ENCODE measurements around the gene ZNF90. TPM values are rescaled to one million over a fixed set of nuclear protein-coding genes. Genes with fewer than 3 reads are reported as not detected.
"Not testable (repeated sequence)": the region's sequence is repeated elsewhere in the genome, so short reads cannot be mapped to it uniquely, and the experiment has no call there.

Gene ZNF90
- total RNA-seq, 1 experiment from 2014 or later, result 112 TPM

GRCh38 chr19:20051841-20052768, 25.7 kb upstream of the ZNF90 start:
- 0 out of 2 replicates have a peak, but pooled peaks cover 2% of the 10 kb centered on the region for H3K9me3 Mint-ChIP-seq
- DNase-seq (ENCODE audit: low spot score) (peak; percentile 99), ATAC-seq (peak; percentile 97)
- H3K4me3 Mint-ChIP-seq, result peak overlapping the region; percentile 95
- H3K27ac Mint-ChIP-seq, result peak overlapping the region; percentile 98
- POLR2A ChIA-PET, result interaction anchor here (0.6 to 2.6 kb wide), 20 partner anchors 9 to 947 kb away, joined by 3 to 39 read pairs (median 5); partner anchors contain the start of genes ZNF253, ZNF486, ZNF682 and ZNF90
- CTCF ChIA-PET, result interaction anchor here (0.6 to 2.0 kb wide), 10 partner anchors 13 to 506 kb away, joined by 3 to 14 read pairs (median 4); partner anchors contain the start of genes ZNF486 and ZNF682
- no peaks in the 10 kb centered on the region for H3K36me3 Mint-ChIP-seq
- H3K27me3 Mint-ChIP-seq (ENCODE audit: low read depth), result no peaks in the 10 kb centered on the region
- TF ChIP-seq, protein P1, sequence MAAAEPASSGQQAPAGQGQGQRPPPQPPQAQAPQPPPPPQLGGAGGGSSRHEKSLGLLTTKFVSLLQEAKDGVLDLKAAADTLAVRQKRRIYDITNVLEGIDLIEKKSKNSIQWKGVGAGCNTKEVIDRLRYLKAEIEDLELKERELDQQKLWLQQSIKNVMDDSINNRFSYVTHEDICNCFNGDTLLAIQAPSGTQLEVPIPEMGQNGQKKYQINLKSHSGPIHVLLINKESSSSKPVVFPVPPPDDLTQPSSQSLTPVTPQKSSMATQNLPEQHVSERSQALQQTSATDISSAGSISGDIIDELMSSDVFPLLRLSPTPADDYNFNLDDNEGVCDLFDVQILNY (CRISPR knock-in tag; IDR thresholded peaks at IDR 0.05), result 0 out of 2 replicates have a peak, but pooled peaks have one; percentile 45
- 0 out of 2 replicates have a peak, but pooled peaks have one; percentile 73 for TF ChIP-seq FOXK1 (CRISPR knock-in tag; IDR thresholded peaks at IDR 0.05)
- no peak for TF ChIP-seq GTF2I (CRISPR knock-in tag; conservative IDR thresholded peaks at IDR 0.05)
- TF ChIP-seq, protein P2, sequence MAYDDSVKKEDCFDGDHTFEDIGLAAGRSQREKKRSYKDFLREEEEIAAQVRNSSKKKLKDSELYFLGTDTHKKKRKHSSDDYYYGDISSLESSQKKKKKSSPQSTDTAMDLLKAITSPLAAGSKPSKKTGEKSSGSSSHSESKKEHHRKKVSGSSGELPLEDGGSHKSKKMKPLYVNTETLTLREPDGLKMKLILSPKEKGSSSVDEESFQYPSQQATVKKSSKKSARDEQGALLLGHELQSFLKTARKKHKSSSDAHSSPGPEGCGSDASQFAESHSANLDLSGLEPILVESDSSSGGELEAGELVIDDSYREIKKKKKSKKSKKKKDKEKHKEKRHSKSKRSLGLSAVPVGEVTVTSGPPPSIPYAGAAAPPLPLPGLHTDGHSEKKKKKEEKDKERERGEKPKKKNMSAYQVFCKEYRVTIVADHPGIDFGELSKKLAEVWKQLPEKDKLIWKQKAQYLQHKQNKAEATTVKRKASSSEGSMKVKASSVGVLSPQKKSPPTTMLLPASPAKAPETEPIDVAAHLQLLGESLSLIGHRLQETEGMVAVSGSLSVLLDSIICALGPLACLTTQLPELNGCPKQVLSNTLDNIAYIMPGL (CRISPR knock-in tag; IDR thresholded peaks at IDR 0.05), result peak; percentile 30; the same call in 1 of the 2 replicates
- TF ChIP-seq MAX (CRISPR knock-in tag; IDR thresholded peaks at IDR 0.05), result peak; percentile 73
- peak; percentile 42; the same call in 1 of the 2 replicates for TF ChIP-seq FOXP1 (CRISPR knock-in tag; IDR thresholded peaks at IDR 0.05; ENCODE audit: borderline replicate concordance)
- TF ChIP-seq GABPB1 (CRISPR knock-in tag; IDR thresholded peaks at IDR 0.05), result peak; percentile 92
- peak; percentile 47; the same call in 1 of the 2 replicates for TF ChIP-seq ZNF423 (CRISPR knock-in tag; IDR thresholded peaks at IDR 0.05)
- TF ChIP-seq, protein P3, sequence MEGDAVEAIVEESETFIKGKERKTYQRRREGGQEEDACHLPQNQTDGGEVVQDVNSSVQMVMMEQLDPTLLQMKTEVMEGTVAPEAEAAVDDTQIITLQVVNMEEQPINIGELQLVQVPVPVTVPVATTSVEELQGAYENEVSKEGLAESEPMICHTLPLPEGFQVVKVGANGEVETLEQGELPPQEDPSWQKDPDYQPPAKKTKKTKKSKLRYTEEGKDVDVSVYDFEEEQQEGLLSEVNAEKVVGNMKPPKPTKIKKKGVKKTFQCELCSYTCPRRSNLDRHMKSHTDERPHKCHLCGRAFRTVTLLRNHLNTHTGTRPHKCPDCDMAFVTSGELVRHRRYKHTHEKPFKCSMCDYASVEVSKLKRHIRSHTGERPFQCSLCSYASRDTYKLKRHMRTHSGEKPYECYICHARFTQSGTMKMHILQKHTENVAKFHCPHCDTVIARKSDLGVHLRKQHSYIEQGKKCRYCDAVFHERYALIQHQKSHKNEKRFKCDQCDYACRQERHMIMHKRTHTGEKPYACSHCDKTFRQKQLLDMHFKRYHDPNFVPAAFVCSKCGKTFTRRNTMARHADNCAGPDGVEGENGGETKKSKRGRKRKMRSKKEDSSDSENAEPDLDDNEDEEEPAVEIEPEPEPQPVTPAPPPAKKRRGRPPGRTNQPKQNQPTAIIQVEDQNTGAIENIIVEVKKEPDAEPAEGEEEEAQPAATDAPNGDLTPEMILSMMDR (IDR thresholded peaks at IDR 0.05), result no peak
- peak; percentile 47; the same call in 1 of the 2 replicates for TF ChIP-seq SMAD3 (CRISPR knock-in tag; IDR thresholded peaks at IDR 0.05; ENCODE audit: borderline replicate concordance)
- peak; percentile 89 for TF ChIP-seq SP1 (CRISPR knock-in tag; conservative IDR thresholded peaks at IDR 0.05)
- 0 out of 2 replicates have a peak, but pooled peaks have one; percentile 73 for TF ChIP-seq TEAD1 (CRISPR knock-in tag; IDR thresholded peaks at IDR 0.05)
- 0 out of 2 replicates have a peak, but pooled peaks have one; percentile 33 for TF ChIP-seq ZNF232 (CRISPR knock-in tag; IDR thresholded peaks at IDR 0.05)
- TF ChIP-seq TP53 (CRISPR knock-in tag; IDR thresholded peaks at IDR 0.05), result no peak
- TF ChIP-seq ELF4 (CRISPR knock-in tag; IDR thresholded peaks at IDR 0.05; ENCODE audit: low read depth), result no peak
- TF ChIP-seq NFE2L1 (CRISPR knock-in tag; IDR thresholded peaks at IDR 0.05), result no peak
- TF ChIP-seq ETV6 (CRISPR knock-in tag; IDR thresholded peaks at IDR 0.05), result 0 out of 2 replicates have a peak, but pooled peaks have one; percentile 13
- peak; percentile 65; the same call in 1 of the 2 replicates for TF ChIP-seq CREM (CRISPR knock-in tag; IDR thresholded peaks at IDR 0.05)
- peaks cover 12% of the 10 kb centered on the region for H3K4me1 Mint-ChIP-seq

GRCh38 chr19:20058738-20059137, 19.1 kb upstream of the ZNF90 start:
- ATAC-seq, CTCF ChIA-PET: not testable (repeated sequence)
- peaks cover 19% of the 10 kb centered on the region for H3K4me1 Mint-ChIP-seq

More at GRCh38 chr19:20058738-20059137, 19.1 kb upstream of the ZNF90 start:
- DNase-seq (ENCODE audit: low spot score); H3K4me3 Mint-ChIP-seq; POLR2A ChIA-PET; H3K27me3 Mint-ChIP-seq (ENCODE audit: low read depth); H3K27ac Mint-ChIP-seq; H3K36me3 Mint-ChIP-seq: not testable (repeated sequence)
- peaks cover 11% of the 10 kb centered on the region; the same call in 1 of the 2 replicates for H3K9me3 Mint-ChIP-seq
